HG03521 (cell line): ENCODE results near the gene NDUFB10.
A peak's percentile ranks its signal among the peaks of the same experiment; 100 is the strongest.

Source experiments
- ATAC-seq: cut with Tn5 transposase; IDR thresholded peaks from one replicate; pipeline ENCODE4 v1.9.1; 2021; ENCODE audit warnings: mild to moderate bottlenecking, moderate library complexity; ENCODE audit not compliant: unreplicated experiment

Gene NDUFB10

DNA sequence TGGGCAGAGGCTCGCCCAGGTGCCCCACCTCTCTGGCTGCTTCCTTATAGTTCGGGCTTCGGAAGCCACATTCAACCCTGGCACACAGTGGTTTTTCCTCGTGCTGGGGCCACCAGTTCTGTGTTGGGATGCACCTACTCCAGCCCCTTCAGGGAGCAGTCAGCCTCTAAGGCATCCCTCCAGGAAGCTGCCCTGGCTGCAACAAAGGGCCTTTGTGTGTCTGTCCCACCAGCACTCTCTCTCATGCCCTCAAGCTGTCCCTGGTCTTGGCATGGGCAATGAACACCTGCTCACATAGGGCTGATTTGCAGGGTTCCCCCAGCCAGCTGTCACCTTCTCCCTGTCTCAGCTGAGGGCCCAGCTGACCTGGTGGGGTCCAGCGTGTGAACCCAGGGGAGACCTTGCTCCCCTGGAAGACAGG, 22.7 kb downstream of the NDUFB10 start:
- no peak for ATAC-seq

GRCh38 chr16:1982991-1983543, 23.7 kb downstream of the NDUFB10 start:
- ATAC-seq = no peak

GRCh38 chr16:1983544-1984346, 24.4 kb downstream of the NDUFB10 start, which contains the start of gene GFER:
Gene GFER, plus strand, starts transcription at chr16:1984193. Its CDS starts 26 bp downstream, at chr16:1984219.
- peak; percentile 79 for ATAC-seq

DNA sequence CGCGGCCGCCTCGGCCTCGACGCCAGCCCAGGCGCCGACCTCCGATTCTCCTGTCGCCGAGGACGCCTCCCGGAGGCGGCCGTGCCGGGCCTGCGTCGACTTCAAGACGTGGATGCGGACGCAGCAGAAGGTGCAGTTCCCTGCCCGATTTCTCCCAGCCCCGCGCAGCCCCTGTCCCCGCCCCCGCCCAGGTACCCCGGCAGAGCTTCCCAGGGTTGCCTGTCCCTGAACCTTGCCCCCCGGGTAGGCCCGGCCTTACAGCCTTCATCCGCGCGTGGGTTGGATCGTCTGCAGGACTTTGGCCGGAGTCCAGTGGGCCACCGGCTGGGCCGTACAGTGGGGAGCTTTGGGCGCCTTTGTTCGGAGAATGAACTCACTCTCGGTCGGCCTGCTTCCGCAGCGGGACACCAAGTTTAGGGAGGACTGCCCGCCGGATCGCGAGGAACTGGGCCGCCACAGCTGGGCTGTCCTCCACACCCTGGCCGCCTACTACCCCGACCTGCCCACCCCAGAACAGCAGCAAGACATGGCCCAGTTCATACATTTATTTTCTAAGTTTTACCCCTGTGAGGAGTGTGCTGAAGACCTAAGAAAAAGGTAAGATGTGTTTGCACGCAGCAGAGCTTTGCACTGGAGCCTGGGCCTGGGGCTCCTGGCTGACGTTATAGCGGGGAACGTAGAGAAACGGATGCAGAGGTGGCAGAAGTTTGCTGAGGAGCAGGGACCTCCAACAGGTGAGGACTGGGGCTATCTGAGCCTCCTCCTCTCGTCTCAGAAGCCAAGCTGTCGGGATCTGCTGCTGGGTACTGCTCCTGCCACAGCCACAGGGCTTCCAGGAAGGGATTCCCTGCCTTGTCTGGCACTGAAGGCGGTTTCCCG, 25.2 kb downstream of the NDUFB10 start:
- ATAC-seq = no peak

- ATAC-seq = no peak
Observed at GRCh38 chr16:1985466-1986150, 26.3 kb downstream of the NDUFB10 start.

GRCh38 chr16:1987198-1987597, 27.9 kb downstream of the NDUFB10 start:
- ATAC-seq = no peak

DNA sequence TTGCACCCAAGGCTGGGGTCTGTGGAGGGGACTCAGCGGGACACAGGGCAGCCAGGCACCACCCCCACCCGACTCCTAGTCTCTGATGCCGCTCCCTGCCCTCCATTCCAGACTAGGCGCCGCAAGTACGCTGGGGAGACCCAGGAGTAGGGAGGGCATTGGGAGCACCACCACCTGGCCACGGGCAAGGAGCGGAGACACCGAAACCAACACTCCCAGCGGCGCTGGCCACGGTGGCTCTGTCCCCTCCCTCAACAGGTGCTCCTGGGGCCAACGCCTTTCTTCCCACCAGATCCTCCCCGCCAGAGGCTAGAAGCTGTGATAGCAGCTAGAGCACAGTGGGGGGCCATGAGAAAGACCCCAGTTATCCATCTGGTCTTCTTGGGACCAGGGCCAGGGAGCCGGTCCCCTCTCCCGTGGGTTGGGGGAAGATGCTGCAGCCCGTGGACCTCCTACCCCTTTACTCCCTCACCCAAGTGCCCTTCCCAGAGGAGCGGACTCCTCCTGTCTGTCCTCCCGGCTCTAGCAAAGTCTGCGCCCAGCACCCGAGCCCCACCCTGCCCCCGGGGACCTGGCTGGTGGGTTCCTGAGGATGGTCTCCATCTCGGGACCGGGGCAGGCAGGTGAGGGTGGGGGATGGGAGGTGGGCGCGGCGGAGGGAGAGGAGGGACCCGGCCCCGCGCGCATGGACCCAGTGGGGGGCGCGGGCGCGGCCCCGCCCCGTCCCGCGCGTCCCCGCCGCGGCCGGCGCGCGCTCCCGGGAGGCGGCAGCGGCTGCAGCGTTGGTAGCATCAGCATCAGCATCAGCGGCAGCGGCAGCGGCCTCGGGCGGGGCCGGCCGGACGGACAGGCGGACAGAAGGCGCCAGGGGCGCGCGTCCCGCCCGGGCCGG, 30.1 kb downstream of the NDUFB10 start, which contains the start of gene SYNGR3:
Gene SYNGR3 (plus strand): TSS at position 762 of the 892 bp plus-strand sequence. CDS start 133 bp downstream, outside the sequence.
- no peak for ATAC-seq

DNA sequence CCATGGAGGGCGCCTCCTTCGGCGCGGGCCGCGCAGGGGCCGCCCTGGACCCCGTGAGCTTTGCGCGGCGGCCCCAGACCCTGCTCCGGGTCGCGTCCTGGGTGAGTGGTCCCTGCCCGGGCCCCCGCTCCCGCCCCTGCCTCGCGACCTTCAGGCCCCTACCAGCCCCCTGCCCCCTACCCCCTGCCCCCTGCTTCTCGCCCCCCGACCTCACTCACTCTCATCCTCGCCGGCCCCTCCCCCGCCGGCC, 30.7 kb downstream of the NDUFB10 start:
- ATAC-seq = no peak

GRCh38 chr16:1990351-1991134, 31.2 kb downstream of the NDUFB10 start:
- no peak for ATAC-seq

DNA sequence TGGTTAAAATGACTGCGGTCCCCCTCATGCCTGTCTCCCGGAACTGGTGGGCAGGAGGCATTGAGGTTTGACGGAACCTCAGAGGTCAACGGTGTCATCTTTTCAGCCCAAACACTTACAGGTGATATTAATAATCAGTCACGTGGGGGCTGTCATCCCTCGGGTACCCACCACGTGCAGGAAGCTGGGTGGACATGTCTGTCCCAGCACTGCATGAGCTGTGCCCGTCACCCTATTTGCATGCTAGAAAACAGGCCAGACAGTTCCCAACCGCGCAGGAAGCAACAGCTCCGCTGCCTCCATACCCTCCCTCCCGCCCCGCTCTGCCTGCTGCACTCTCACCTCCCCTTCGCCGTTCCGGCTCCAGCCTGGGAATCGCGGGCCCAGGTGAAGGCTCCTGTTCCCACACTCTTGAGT, 31.8 kb downstream of the NDUFB10 start:
- peak; percentile 26 for ATAC-seq

- ATAC-seq = no peak
Observed at GRCh38 chr16:1991588-1991947, 32.2 kb downstream of the NDUFB10 start.

- ATAC-seq = peak; percentile 58
Observed at GRCh38 chr16:1991948-1992703, 32.8 kb downstream of the NDUFB10 start.

DNA sequence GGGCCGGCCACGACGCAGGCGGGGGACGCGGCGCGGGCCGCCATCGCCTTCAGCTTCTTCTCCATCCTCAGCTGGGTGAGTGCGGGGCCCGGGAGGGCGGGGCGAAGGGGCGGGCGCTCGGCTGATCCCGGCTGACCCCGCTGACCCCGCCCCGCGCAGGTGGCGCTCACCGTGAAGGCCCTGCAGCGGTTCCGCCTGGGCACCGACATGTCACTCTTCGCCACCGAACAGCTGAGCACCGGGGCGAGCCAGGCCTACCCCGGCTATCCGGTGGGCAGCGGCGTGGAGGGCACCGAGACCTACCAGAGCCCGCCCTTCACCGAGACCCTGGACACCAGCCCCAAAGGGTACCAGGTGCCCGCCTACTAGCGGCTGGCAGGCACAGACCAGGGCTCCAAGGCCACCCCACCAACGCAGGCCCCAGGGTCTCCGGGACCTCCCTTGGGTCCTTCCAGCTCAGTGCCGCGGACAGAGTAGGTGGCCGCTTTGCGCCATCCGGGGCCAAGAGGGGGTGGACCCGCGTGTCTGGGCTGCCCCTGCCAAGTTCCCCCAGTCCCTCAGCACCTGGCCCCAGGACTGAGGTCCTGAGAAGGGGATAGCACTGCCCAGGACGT, 33.5 kb downstream of the NDUFB10 start:
- ATAC-seq = no peak

GRCh38 chr16:1993731-1994131, 34.4 kb downstream of the NDUFB10 start:
- no peak for ATAC-seq

DNA sequence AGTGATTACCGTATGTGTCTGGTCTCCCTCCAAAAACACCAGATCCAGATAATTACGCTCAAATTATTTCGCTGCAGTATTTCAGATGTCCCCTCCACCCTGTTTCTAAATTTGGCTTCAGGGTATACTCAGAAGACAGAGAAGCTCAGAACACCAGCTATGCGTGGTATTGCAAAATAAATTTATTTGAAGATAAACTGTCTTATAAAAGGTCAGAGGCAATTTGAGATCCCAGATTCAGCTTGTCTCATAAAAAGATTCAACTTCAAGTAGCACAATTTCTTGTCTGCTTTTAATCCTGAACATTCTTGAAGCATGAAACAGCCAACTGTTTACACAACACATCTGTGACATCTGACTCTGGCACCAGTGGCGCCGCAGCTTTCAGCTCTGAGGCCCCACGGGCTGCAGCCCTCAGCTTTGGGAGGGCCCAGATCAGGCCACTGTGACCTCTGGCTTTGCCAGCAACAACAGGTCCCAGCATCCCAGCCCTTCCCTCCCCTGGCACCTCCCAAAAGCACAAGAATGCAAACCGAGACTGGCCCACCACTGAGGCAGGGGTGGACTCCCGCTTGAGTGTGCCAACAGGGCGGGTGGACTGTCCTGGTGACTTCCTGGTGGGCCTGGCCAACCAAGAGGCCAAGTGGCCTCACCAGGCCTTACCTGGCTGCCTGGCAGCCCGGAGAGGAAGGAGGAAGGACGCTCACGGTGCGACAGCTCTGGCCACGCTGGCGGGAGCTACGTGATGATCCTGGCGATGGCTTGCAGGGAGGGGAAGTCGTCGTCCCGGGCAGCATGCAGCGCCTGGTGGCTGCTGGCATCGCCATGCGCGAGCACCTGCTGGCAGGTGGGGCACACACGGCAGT, 38.4 kb downstream of the NDUFB10 start:
- ATAC-seq = no peak

GRCh38 chr16:1998360-1998835, 39.1 kb downstream of the NDUFB10 start:
- ATAC-seq = no peak
